ENCODE data around the gene CIAO1.

- TF ChIP-seq CTCF (IDR thresholded peaks at IDR 0.05) (no peak), EZH2 (IDR thresholded peaks at IDR 0.05; ENCODE audit: borderline replicate concordance, insufficient read depth, low read depth, low read length, poor library complexity, severe bottlenecking) (no peak)
Measured at GRCh38 chr2:96287273-96287856, 21.3 kb downstream of the CIAO1 start.
